Skeletal muscle satellite cell (primary cell): ENCODE measurements around the gene TBC1D2B.
"Not testable (repeated sequence)": the region's sequence is repeated elsewhere in the genome, so short reads cannot be mapped to it uniquely, and the experiment has no call there.

Experiments
- H3K27me3 ChIP-seq: 2 replicates; pipeline ENCODE4 v1.7.0; 2013; ENCODE audit warnings: low read length; ENCODE audit not compliant: control insufficient read depth, insufficient read depth
- H3K36me3 ChIP-seq: 2 replicates; pipeline ENCODE4 v1.7.0; 2013; ENCODE audit warnings: mild to moderate bottlenecking, control low read depth, low read length; ENCODE audit not compliant: insufficient read depth
- H3K4me1 ChIP-seq: 2 replicates; pipeline ENCODE4 v1.7.0; 2013; ENCODE audit warnings: low read length; ENCODE audit not compliant: control insufficient read depth, insufficient read depth
- H3K4me2 ChIP-seq: 2 replicates; pipeline ENCODE4 v1.7.0; 2013; ENCODE audit warnings: mild to moderate bottlenecking, low read length
- H3K4me3 ChIP-seq: 2 replicates; pipeline ENCODE4 v1.7.0; 2013; ENCODE audit warnings: low read length
- H3K9ac ChIP-seq: 2 replicates; pipeline ENCODE4 v1.7.0; 2013; ENCODE audit warnings: mild to moderate bottlenecking, low read depth, low read length, moderate library complexity
- H3K9me3 ChIP-seq: replicated peaks from 2 replicates; pipeline ENCODE4 v1.7.0; 2013; ENCODE audit warnings: mild to moderate bottlenecking, control low read depth, low read length

The TBC1D2B gene

DNA sequence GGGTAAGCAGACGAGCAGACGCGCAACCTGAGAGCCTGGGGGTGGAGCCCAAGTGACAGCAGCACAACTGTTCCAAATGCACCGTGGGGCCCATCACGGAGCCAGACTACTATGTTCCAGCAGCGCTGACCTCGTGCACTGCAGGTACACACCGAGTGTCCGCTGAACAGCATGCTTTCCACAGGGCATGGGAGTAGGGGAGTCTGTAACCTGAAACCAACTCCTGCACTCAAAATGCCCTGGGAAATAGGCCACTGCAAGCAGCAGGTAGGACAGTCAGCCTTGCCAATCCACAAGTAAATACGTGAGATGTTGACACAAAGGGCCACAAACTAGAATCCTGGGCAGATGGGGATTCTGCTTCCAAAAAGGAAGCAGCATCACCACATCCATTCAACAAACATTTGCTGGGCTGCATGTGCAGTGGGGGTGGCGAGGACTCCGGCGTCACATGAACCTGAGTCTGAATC is 73.9 kb downstream of the TBC1D2B start:
- H3K4me3 ChIP-seq, result no peak overlapping the region
- no peak overlapping the region for H3K4me2 ChIP-seq
- no peaks in the 10 kb centered on the region for H3K9me3 ChIP-seq
- H3K36me3 ChIP-seq, result peaks cover 62% of the 10 kb centered on the region
- no peak overlapping the region for H3K9ac ChIP-seq
- peaks cover 42% of the 10 kb centered on the region for H3K4me1 ChIP-seq
- no peaks in the 10 kb centered on the region for H3K27me3 ChIP-seq

DNA sequence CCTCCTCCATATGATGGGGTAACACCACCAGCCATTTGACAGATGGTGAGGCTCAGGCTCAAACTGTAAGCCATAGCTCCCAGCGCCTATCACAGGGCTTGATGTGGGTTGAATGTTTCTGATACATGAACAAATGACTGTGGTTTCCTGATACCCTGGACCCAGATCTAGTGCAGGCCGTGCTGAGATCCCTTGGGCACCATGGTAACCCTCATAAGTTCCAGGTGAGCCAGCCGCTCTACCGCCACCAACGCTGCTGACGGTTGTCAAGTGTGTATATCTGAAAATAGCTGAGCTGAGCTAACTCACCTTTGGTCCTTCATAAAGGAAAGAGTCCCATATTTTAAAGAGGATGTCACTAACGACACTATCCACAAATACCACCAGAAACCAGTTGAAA is 74.5 kb downstream of the TBC1D2B start:
- H3K9ac ChIP-seq, result no peak overlapping the region
- no peak overlapping the region for H3K4me2 ChIP-seq
- peaks cover 62% of the 10 kb centered on the region for H3K36me3 ChIP-seq
- no peaks in the 10 kb centered on the region for H3K27me3 ChIP-seq
- no peaks in the 10 kb centered on the region for H3K9me3 ChIP-seq
- no peak overlapping the region for H3K4me3 ChIP-seq
- H3K4me1 ChIP-seq, result peaks cover 36% of the 10 kb centered on the region

DNA sequence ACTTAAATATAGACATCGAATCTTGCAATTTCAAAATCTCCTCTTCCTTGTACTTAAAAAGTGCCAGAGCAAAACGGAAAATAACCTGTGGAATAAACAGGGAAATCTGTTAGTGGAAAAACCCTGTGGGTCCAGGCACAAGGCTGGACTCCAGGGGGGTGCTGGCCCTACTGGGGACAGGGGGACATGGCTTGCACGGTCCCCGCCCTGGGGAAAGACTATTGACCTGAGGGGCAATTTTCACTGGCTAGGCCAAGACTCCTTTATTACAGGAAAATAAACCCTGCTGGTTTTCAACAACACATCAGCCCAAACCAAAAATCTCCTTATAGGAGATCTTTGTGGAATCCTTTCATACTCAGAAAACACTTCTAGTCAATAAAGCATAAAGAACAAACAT is 75.9 kb downstream of the TBC1D2B start:
- Histone ChIP-seq H3K36me3 (peaks cover 66% of the 10 kb centered on the region), H3K4me2 (no peak overlapping the region), H3K4me1 (peaks cover 31% of the 10 kb centered on the region), H3K9ac (no peak overlapping the region), H3K27me3 (no peaks in the 10 kb centered on the region), H3K4me3 (no peak overlapping the region), H3K9me3 (no peaks in the 10 kb centered on the region)

GRCh38 chr15:78000927-78001249 is 76.6 kb downstream of the TBC1D2B start:
- Histone ChIP-seq H3K4me2 (no peak overlapping the region), H3K9me3 (no peaks in the 10 kb centered on the region), H3K4me3 (no peak overlapping the region), H3K9ac (no peak overlapping the region), H3K27me3 (no peaks in the 10 kb centered on the region), H3K36me3 (peaks cover 59% of the 10 kb centered on the region), H3K4me1 (peaks cover 39% of the 10 kb centered on the region)

DNA sequence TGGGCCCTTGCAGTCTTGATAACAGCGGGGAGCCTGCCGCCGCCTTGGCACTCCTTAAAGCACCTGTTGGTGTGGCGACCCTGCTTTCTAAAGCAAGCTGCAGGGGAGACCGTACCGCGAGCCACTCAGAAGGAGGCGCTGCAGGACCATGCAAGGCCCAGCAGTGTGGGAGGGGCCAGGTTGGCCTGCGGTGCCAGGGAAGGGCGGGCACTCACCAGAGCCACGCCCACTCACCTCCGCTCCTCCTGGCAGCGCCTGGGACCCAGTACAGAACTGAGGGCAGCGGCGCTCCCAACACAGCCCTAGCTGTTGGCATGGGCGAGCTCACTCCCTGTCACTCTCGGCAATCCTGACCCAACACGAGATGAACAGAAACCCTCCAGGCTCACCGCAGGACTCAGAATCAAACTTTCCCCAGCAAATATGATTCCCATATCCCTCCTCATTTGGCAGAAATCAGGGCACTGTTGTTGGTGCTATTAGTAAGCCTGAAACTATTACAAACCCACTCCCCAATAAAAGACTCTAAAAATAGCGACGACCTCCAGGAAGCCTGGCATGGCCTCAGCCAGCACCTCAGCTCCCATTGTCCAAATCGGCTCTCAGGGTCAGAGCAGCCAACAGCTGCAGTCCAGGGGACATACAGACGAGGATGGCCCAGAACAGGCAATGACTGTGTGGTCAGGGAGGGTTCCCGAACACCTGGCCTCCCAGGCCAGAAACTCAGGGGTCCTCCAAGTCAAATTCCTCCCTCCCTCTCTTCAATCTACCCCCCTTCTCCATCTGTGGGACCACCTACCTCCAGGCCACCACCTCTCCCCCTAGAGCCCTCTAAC is 77.2 kb downstream of the TBC1D2B start:
- Histone ChIP-seq H3K4me3 (no peak overlapping the region), H3K4me2 (peak overlapping the region; percentile 28), H3K9ac (no peak overlapping the region), H3K9me3 (no peaks in the 10 kb centered on the region), H3K4me1 (peaks cover 39% of the 10 kb centered on the region), H3K27me3 (no peaks in the 10 kb centered on the region), H3K36me3 (peaks cover 59% of the 10 kb centered on the region)

DNA sequence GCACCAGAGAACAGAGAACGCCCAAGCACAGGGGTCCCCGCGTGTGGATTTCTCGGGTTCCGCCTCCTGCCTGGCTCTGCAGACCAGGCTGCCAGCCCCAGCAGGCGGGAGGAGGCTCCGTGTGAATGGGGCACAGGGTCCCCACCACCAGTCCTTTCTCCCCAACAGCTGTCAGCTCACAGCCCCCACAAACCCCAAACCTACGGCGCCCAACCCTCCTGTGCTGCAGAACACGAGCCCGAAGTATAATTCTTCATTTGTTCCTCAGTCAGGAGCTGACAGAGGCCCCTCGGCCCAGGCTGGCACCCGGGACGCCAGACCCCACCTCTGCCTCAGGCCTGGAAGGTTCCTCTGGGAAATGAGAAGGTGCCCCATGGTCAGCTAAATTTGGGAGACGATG is 78.0 kb downstream of the TBC1D2B start:
- Histone ChIP-seq H3K36me3 (peaks cover 59% of the 10 kb centered on the region), H3K4me2 (no peak overlapping the region), H3K4me1 (peaks cover 37% of the 10 kb centered on the region), H3K9me3 (no peaks in the 10 kb centered on the region), H3K27me3 (no peaks in the 10 kb centered on the region), H3K9ac (no peak overlapping the region), H3K4me3 (no peak overlapping the region)

DNA sequence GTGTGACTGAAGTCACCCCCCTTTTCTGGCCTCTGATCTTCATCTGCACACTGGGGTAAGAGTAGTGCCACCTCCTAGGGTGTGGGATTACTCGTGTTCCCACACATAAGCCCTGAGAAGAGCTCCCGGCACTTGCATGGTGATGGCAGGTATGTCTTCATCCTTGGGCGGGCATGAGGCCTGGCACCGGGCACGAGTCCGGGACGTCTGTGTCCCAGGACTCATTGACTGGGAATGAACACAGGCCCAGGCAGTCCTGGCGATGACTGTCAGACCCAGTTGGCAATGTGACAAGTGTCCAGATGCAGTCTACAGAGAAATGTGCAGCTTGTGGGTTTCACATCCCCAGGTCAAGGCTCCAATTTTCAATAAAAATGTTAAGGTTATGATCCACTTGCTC is 78.9 kb downstream of the TBC1D2B start:
- H3K4me3 ChIP-seq, result no peak overlapping the region
- no peaks in the 10 kb centered on the region for H3K27me3 ChIP-seq
- no peaks in the 10 kb centered on the region for H3K9me3 ChIP-seq
- H3K4me2 ChIP-seq, result no peak overlapping the region
- no peak overlapping the region for H3K9ac ChIP-seq
- peaks cover 40% of the 10 kb centered on the region for H3K4me1 ChIP-seq
- peaks cover 53% of the 10 kb centered on the region for H3K36me3 ChIP-seq

GRCh38 chr15:77997761-77998554 is 79.6 kb downstream of the TBC1D2B start:
- H3K27me3 ChIP-seq, H3K9me3 ChIP-seq, H3K4me3 ChIP-seq, H3K4me2 ChIP-seq, H3K9ac ChIP-seq: not testable (repeated sequence)
- Histone ChIP-seq H3K36me3 (peaks cover 47% of the 10 kb centered on the region), H3K4me1 (peaks cover 46% of the 10 kb centered on the region)

DNA sequence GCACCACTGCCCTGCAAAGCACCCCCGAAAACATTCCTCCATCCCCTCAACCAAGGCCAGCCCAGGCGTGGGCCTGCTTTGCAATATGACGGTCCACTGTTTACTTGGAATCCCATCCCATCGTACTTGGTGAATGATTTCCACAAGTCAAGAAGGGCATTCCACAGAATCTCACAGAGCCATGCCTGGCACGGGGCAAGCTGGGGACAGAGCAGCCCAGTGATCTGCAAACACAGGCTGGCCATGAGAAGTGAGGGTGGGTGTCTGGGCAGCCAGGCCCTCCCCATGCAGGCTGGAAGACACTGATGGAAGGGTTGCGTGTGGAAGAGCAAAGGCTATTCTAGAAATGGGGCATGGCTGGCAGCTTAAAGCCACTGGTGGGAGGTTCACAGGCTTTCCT is 80.3 kb downstream of the TBC1D2B start:
- not testable (repeated sequence) for H3K9me3 ChIP-seq, H3K9ac ChIP-seq, H3K4me2 ChIP-seq, H3K4me3 ChIP-seq, H3K27me3 ChIP-seq
- Histone ChIP-seq H3K4me1 (peaks cover 52% of the 10 kb centered on the region), H3K36me3 (peaks cover 40% of the 10 kb centered on the region)

- Histone ChIP-seq H3K4me1 (peaks cover 57% of the 10 kb centered on the region), H3K9ac (peak overlapping the region; percentile 41), H3K36me3 (peaks cover 40% of the 10 kb centered on the region)
- not testable (repeated sequence) for H3K27me3 ChIP-seq, H3K4me3 ChIP-seq, H3K9me3 ChIP-seq, H3K4me2 ChIP-seq
Measured at GRCh38 chr15:77996713-77997171, 80.8 kb downstream of the TBC1D2B start.

GRCh38 chr15:77996226-77996625 is 81.3 kb downstream of the TBC1D2B start:
- Histone ChIP-seq H3K36me3 (peaks cover 34% of the 10 kb centered on the region), H3K4me1 (peaks cover 61% of the 10 kb centered on the region), H3K9ac (peak overlapping the region; percentile 41)
- not testable (repeated sequence) for H3K4me3 ChIP-seq, H3K9me3 ChIP-seq, H3K4me2 ChIP-seq, H3K27me3 ChIP-seq
